SK-N-SH (cell line): ENCODE data around the gene CTNNB1. TPM values are rescaled to one million over a fixed set of nuclear protein-coding genes. Genes with fewer than 3 reads are reported as not detected.

Experiments
- CTCF ChIP-seq: fragments of 200-600 bp; sonication (generic); IDR thresholded peaks from 2 replicates; pipeline ENCODE4 v1.6.1; 2017; ENCODE audit warnings: antibody characterized with exemption, mild to moderate bottlenecking, moderate library complexity
- ELF1 ChIP-seq: IDR thresholded peaks from 2 replicates; pipeline ENCODE4 v1.4.0; 2012
- EP300 ChIP-seq, 2 experiments: IDR thresholded peaks; 2 replicates each; pipeline versions ENCODE4 v1.4.0 to v1.6.1; 2012; ENCODE audit warnings: borderline replicate concordance in 1 of 2, low read depth in 1 of 2, low read length in 1 of 2
- EZH2phosphoT487 ChIP-seq: fragments of 200-600 bp; sonication (generic); IDR thresholded peaks from 2 replicates; pipeline ENCODE4 v1.6.1; 2017; ENCODE audit warnings: low read depth, mixed run types, mild to moderate bottlenecking, antibody characterized with exemption, moderate library complexity, borderline replicate concordance
- FOSL2 ChIP-seq: IDR thresholded peaks from 2 replicates; pipeline ENCODE4 v1.4.0; 2012; ENCODE audit warnings: low read depth, mild to moderate bottlenecking, moderate library complexity, borderline replicate concordance
- FOXJ3 ChIP-seq: sonication (generic); formaldehyde crosslinking; IDR thresholded peaks from 2 replicates; pipeline ENCODE4 v1.5.1; 2020; ENCODE audit warnings: mild to moderate bottlenecking, missing genetic modification reagents
- FOXM1 ChIP-seq: IDR thresholded peaks from 2 replicates; pipeline ENCODE4 v1.4.0; 2012; ENCODE audit warnings: low read depth, mild to moderate bottlenecking
- GATA2 ChIP-seq: sonication (generic); formaldehyde crosslinking; IDR thresholded peaks from 2 replicates; pipeline ENCODE4 v1.5.0; 2020; ENCODE audit warnings: mild to moderate bottlenecking, missing genetic modification reagents
- IRF3 ChIP-seq: fragments of 150-350 bp; IDR thresholded peaks from 2 replicates; pipeline ENCODE4 v1.6.1; 2016; ENCODE audit warnings: mild to moderate bottlenecking, low read depth, low read length
- JUND ChIP-seq: IDR thresholded peaks from 2 replicates; pipeline ENCODE4 v1.4.0; 2012
- MAX ChIP-seq: IDR thresholded peaks from 2 replicates; pipeline ENCODE4 v1.4.0; 2012; ENCODE audit warnings: low read depth
- NFIC ChIP-seq: IDR thresholded peaks from 2 replicates; pipeline ENCODE4 v1.4.0; 2012; ENCODE audit warnings: borderline replicate concordance
- NRF1 ChIP-seq: IDR thresholded peaks from 2 replicates; pipeline ENCODE4 v1.6.1; 2012; ENCODE audit warnings: low read depth, mild to moderate bottlenecking, low read length
- RAD21 ChIP-seq: IDR thresholded peaks from 2 replicates; pipeline ENCODE4 v1.6.1; 2012; ENCODE audit warnings: mild to moderate bottlenecking, low read length
- RCOR1 ChIP-seq: fragments of 150-350 bp; IDR thresholded peaks from 2 replicates; pipeline ENCODE4 v1.6.1; 2017; ENCODE audit warnings: antibody characterized with exemption, low read length
- REST ChIP-seq: IDR thresholded peaks from 2 replicates; pipeline ENCODE4 v1.6.1; 2012; ENCODE audit warnings: mild to moderate bottlenecking, low read depth, low read length, moderate library complexity
- SIN3A ChIP-seq: IDR thresholded peaks from 2 replicates; pipeline ENCODE4 v1.6.1; 2012; ENCODE audit warnings: low read depth, mild to moderate bottlenecking, low read length, moderate library complexity, borderline replicate concordance
- TCF12 ChIP-seq: IDR thresholded peaks from 2 replicates; pipeline ENCODE4 v1.4.0; 2012
- TEAD4 ChIP-seq: IDR thresholded peaks from 2 replicates; pipeline ENCODE4 v1.4.0; 2012; ENCODE audit warnings: mild to moderate bottlenecking, borderline replicate concordance; ENCODE audit not compliant: insufficient read depth
- USF1 ChIP-seq: IDR thresholded peaks from 2 replicates; pipeline ENCODE4 v1.4.0; 2012; ENCODE audit warnings: low read depth, borderline replicate concordance
- ZBTB33 ChIP-seq: IDR thresholded peaks from 2 replicates; pipeline ENCODE4 v1.4.0; 2012; ENCODE audit warnings: low read depth, borderline replicate concordance
- polyA plus RNA-seq, 3 experiments: library from polyadenylated mRNA; depleted of rRNA; stranded (reverse); fragments of >200 nt; gene quantifications; 2 replicates each; pipeline ENCODE4 v1.2.3, GENCODE V29; 2012

Gene CTNNB1
- polyA plus RNA-seq, 1 of the 3 experiments (the other 2 are of a cell fraction) = 178 TPM

GRCh38 chr3:41267975-41268640 lies 68.8 kb downstream of the CTNNB1 start (continued):
- TF ChIP-seq REST (no peak), SIN3A (no peak), ZBTB33 (no peak), IRF3 (no peak), GATA2 (no peak), TCF12 (peak; percentile 71), MAX (peak; percentile 57; the same call in 1 of the 2 replicates), RCOR1 (no peak), JUND (peak; percentile 80), TEAD4 (no peak), FOXM1 (no peak), CTCF (no peak), EP300 (IDR thresholded peaks at IDR 0.05; ENCODE audit: borderline replicate concordance in 1 of 2, low read depth in 1 of 2, low read length in 1 of 2) (peak in 1 of 2 experiments; percentile 51; a peak in 1 of 4 replicates), FOSL2 (peak; percentile 91), ELF1 (no peak), RAD21 (no peak), USF1 (no peak), EZH2phosphoT487 (no peak), NFIC (no peak), FOXJ3 (CRISPR knock-in tag) (no peak), NRF1 (no peak)
